GM21381 (cell line): ENCODE measurements around the gene CEP85.
"Not testable (repeated sequence)": the region's sequence is repeated elsewhere in the genome, so short reads cannot be mapped to it uniquely, and the experiment has no call there.

Source experiments
- ATAC-seq: cut with Tn5 transposase; IDR thresholded peaks from one replicate; pipeline ENCODE4 v1.9.1; 2021; ENCODE audit warnings: mild to moderate bottlenecking, moderate library complexity; ENCODE audit not compliant: unreplicated experiment

The CEP85 gene

DNA sequence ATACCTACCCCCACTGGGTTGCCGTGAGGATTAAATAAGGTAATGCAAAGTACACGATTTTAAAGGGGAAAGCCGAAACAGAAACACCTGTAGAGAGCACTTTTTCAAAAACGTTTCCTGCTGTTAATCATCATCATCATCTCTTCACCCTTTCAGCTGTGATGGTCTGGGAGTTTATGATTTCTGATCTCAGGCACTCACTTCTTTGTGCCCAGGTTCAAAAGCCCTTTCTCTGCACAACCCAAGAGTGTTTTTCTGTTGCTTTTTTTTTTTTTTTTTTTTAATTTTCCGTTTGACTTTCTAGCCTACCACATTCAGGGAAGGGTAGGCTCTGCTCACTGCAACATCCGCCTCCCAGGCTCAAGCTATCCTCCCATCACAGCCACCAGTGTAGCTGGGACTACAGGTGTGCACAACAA, 73.4 kb downstream of the CEP85 start:
- peak; percentile 10 for ATAC-seq

GRCh38 chr1:26307966-26308899, 74.2 kb downstream of the CEP85 start:
- not testable (repeated sequence) for ATAC-seq

GRCh38 chr1:26314501-26314900, 80.5 kb downstream of the CEP85 start:
- ATAC-seq = no peak

- no peak for ATAC-seq
Observed at GRCh38 chr1:26315874-26316850, 82.2 kb downstream of the CEP85 start.

DNA sequence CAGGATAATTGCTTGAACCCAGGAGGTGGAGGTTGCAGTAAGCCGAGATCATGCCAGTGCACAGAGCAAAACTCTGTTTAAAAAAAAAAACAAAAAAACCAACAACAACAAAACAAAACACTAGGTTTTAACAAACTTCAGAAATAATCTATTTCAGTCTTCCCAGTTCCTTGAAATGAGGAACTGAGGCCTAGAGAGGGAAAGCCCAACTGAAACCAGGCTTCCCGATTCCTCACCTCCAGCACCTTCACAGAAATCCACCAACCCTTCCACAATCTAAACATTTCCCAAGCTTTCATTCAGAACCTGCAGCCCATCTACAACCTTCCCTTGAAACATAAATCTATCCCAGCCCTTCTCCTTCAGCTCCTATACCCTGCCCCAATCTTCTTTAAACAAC, 83.1 kb downstream of the CEP85 start:
- no peak for ATAC-seq

DNA sequence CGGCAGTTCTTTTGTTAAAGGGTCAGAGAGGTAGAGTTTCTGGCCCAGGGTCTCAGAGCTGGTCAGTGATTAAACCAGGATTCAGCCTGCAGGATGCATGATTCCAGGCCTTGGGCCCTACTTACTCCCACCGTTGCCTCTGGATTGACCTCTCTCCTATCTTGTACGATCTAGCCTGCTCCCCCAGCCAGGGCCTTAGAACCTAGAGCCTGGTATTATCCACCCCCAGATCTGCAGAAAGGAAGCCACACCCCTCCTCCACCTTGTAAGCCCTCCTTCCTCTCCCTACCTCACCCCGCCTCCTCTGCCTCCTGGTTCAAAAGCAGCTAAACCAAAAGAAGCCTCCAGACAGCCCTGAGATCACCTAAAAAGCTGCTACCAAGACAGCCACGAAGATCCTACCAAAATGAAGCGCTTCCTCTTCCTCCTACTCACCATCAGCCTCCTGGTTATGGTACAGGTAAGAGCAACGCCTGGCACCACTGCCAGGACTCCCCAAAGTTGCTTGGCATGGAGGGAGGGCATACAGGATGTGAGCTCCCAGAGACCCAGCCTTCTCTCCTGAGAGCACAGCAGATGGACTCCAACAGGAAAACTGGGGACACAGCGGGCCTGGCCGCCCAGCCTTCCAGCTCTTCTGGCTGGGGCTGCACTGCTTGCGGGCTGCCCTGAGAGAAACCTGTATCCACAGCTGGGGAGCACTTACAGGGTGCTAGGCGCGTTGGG, 83.8 kb downstream of the CEP85 start, which contains the start of gene CD52:
Gene CD52 (plus strand): TSS at position 347 of the 726 bp plus-strand sequence. CDS start 60 bp downstream, at position 407.
- peak; percentile 29 for ATAC-seq

- no peak for ATAC-seq
Observed at GRCh38 chr1:26318338-26319064, 84.5 kb downstream of the CEP85 start.

DNA sequence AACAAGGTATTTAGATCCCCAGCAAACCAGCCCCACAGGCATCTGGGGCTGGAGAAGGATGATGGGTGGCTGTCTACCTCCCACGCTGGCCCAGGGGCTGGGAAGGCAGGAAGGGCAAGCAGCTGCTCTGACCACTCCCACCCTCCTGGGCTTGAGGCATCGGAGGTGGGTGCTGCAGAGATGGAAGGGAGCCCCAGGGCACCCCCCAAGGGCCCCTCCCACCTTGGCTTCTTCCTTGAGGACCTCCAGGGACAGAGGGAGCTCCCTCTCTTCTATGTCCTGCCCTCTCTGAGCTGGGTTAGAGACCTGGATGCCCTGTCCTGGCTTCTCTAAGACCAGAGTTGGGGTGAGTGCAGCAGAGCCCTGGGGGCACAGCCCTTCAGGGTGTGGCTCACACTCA, 86.9 kb downstream of the CEP85 start:
- ATAC-seq = no peak

GRCh38 chr1:26321315-26322041, 87.5 kb downstream of the CEP85 start:
- ATAC-seq = no peak

DNA sequence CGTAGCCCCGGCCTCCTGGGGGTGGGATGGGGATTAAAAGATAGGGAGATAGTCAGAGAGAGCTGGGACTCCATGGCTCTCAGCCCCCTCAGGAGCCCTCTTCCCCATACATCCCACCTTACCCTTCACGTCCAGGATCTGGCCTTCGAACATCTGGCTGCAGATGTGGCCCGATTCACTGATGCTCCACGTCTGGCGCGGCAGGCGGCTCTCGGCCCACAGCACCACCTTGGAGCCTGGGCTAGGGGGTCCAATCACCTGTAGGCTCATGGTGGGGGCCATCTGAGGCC, 88.0 kb downstream of the CEP85 start:
- ATAC-seq = no peak

GRCh38 chr1:26323382-26323781, 89.4 kb downstream of the CEP85 start:
- no peak for ATAC-seq

DNA sequence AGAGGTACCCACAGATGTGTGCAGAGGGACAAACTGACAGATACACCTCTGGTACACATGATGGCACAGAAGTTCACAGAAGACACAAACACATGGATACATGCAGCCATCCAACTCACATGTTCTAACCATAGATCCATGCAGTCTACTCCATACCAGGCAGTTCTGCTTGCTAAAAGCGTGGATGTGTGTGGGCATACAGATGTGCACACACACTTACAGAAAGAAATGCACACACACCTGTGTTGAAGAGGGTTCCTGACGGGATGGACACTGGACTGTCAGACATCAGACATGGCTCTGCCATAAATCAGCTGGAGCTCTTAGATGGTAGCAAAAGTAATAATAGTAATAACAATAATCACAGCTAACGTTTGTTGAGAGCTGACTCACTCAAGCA, 90.5 kb downstream of the CEP85 start:
- no peak for ATAC-seq

GRCh38 chr1:26327956-26328362, 94.0 kb downstream of the CEP85 start:
- no peak for ATAC-seq
